Measurements from ENCODE around the gene LMF1. TPM values are rescaled to one million over a fixed set of nuclear protein-coding genes. Genes with fewer than 3 reads are reported as not detected.

Gene LMF1
- total RNA-seq, 4 donors from 2014 or later: 21.8 to 47.9 (median 36.0) TPM

DNA sequence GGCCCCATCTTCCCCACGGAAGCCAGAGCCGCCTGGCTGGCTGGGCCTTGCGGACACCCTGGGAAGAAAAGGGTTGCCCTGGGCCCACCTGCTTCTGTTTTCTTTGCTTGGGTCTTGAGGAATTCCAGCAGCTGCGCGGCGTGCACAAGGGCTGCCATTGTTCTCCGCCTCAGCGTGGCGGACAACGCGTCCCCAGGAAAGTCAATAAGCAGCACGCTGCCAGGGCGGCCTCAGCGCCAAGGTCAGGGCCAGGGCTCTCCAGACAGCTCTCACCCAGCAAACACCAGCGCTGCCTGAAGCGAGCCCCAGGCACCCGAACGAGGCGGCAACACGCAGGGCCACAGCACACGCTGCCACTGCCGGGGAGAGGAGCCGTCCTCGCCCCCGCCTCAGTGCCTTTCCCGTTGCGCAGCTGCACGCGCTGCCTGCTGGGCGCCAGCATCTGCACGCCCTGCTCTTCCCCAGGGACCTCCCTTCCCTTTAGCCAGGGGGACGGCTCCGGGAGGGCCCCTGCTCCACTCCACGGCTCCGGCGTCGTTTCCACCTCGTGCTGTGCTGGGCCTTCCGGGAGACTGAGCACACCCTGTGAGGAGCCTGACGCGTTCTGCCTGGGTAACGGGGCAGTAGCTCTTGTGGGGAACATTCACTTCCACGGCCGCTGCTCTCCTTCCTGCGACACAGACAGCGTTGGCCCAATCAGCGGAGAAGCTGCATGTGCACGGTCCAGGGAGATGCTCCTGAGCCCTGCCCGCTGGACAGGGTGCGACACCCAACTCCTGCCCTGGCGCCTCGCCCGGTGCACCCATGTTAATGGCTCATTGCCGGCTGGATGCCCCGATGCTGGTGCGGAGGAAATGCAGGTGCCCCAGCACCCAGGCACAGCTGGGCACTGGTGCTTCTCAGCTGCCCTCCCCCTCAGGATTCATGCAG is 57.8 kb downstream of the LMF1 start:
- H3K9me3 ChIP-seq: no peaks in the 10 kb centered on the region
- no peaks in the 10 kb centered on the region for H3K27me3 ChIP-seq
- no peak for TF ChIP-seq POLR2A (IDR thresholded peaks at IDR 0.05)
- TF ChIP-seq, protein P1, sequence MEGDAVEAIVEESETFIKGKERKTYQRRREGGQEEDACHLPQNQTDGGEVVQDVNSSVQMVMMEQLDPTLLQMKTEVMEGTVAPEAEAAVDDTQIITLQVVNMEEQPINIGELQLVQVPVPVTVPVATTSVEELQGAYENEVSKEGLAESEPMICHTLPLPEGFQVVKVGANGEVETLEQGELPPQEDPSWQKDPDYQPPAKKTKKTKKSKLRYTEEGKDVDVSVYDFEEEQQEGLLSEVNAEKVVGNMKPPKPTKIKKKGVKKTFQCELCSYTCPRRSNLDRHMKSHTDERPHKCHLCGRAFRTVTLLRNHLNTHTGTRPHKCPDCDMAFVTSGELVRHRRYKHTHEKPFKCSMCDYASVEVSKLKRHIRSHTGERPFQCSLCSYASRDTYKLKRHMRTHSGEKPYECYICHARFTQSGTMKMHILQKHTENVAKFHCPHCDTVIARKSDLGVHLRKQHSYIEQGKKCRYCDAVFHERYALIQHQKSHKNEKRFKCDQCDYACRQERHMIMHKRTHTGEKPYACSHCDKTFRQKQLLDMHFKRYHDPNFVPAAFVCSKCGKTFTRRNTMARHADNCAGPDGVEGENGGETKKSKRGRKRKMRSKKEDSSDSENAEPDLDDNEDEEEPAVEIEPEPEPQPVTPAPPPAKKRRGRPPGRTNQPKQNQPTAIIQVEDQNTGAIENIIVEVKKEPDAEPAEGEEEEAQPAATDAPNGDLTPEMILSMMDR (IDR thresholded peaks at IDR 0.05): no peak
- no peaks in the 10 kb centered on the region for H3K36me3 ChIP-seq
- no peaks in the 10 kb centered on the region for H3K4me1 ChIP-seq
- H3K4me3 ChIP-seq: no peak overlapping the region
- no peak overlapping the region for H3K27ac ChIP-seq
- intact Hi-C loops (cut with DNase I; ENCODE audit: low total_unique reads): no loop called here
- DNase-seq: no peak

DNA sequence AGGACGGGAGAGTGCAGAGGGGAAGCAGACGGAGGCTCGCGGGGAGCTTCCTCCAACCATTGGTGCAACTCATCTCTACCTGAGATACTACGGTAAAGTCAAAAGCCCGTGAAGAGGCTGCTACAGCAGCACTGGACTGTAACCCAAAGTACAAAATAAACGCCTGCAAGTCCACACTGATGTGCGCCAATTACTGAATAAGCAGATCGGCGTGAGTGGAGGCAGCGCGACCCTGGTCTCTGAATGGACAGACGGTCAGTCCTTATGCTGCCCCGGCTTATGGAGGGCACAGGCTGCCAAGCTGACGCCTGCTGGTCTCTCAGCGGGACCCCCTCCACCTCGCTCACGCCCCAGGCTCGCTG is 58.5 kb downstream of the LMF1 start:
- H3K27ac ChIP-seq: no peak overlapping the region
- no peak for DNase-seq
- H3K4me1 ChIP-seq: no peaks in the 10 kb centered on the region
- no peak overlapping the region for H3K4me3 ChIP-seq
- no peaks in the 10 kb centered on the region for H3K36me3 ChIP-seq
- H3K27me3 ChIP-seq: no peaks in the 10 kb centered on the region
- TF ChIP-seq, protein P1 (IDR thresholded peaks at IDR 0.05): no peak
- TF ChIP-seq POLR2A (IDR thresholded peaks at IDR 0.05): no peak
- intact Hi-C loops (cut with DNase I; ENCODE audit: low total_unique reads): no loop called here
- no peaks in the 10 kb centered on the region for H3K9me3 ChIP-seq

DNA sequence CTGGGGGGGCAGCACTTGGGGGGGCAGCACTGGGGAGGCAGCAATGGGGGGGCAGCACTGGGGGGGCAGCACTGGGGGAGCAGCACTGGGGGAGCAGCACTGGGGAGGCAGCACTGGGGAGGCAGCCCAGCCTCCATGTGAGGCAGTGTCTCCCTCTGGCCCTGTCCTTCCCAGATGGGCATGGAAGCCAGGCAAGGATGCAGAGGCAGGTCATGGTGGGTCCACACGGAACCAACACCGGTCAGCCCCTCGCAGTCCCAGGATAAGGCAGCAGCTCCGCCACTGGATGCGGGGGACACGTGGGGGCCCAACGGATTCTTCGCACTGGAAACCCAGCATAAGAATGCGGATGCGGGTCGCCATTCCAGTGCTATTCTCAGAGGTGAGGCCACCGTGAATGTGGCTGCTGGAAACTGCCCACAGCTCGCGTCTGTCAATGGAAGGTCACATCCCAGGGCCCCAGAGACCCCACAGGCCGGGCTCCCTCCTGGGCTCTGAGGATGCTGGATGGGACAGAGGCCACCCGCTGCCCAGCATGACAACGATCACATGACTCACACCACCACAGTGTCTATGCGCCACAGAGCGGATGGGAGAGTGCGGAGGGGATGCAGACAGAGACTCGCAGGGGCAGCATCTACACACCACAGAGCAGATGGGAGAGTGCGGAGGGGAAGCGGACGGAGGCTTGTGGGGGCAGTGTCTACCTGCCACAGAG is 59.0 kb downstream of the LMF1 start:
- no peaks in the 10 kb centered on the region for H3K36me3 ChIP-seq
- TF ChIP-seq, protein P1 (IDR thresholded peaks at IDR 0.05): no peak
- TF ChIP-seq POLR2A (IDR thresholded peaks at IDR 0.05): no peak
- intact Hi-C loops (cut with DNase I; ENCODE audit: low total_unique reads): no loop called here
- H3K9me3 ChIP-seq: no peaks in the 10 kb centered on the region
- H3K27ac ChIP-seq: no peak overlapping the region
- DNase-seq: no peak
- H3K4me1 ChIP-seq: no peaks in the 10 kb centered on the region
- no peak overlapping the region for H3K4me3 ChIP-seq
- H3K27me3 ChIP-seq: no peaks in the 10 kb centered on the region

DNA sequence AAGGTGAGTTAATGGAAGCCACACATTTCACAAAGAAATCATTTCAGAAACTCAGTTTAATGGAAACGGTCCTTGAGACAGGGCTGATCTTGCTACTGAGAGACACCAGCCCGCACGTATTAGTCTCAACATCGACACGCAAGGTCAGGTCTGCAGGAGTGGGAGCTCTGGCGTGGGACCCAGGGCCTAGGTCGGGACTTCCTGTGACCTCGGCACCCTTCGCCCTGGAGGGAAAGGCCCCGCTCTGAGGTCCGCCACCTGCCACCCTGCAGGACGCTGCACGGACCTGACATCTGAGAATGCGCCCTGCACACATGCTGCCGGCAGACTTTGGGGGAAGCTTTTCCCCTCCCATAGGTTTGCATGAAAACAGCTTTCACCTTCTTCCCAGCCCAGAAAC is 59.7 kb downstream of the LMF1 start:
- no peak for TF ChIP-seq POLR2A (IDR thresholded peaks at IDR 0.05)
- TF ChIP-seq, protein P1 (IDR thresholded peaks at IDR 0.05): no peak
- DNase-seq: no peak
- Histone ChIP-seq H3K4me1 (no peaks in the 10 kb centered on the region), H3K9me3 (no peaks in the 10 kb centered on the region), H3K27ac (no peak overlapping the region), H3K36me3 (no peaks in the 10 kb centered on the region), H3K27me3 (no peaks in the 10 kb centered on the region), H3K4me3 (no peak overlapping the region)
- intact Hi-C loops (cut with DNase I; ENCODE audit: low total_unique reads): no loop called here

DNA sequence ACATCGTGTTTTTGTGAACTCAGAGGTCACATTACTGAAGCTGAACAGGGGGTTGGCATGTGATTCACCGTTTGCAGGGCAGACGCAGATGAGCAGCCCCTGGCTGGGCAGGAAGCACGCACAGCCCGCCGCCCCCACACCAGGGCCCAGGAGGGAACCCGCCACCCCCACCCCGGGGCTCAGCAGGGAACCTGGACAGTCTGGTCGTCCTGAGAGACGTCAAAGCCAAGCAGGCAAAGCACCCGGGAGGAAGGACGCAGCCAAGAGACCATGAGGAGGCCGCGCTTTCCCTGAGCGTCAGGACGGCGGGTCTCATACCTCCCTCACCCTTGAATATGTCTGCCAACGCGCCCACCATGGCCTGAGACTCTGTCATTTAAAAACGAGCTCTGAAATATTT is 60.6 kb downstream of the LMF1 start:
- intact Hi-C loops (cut with DNase I; ENCODE audit: low total_unique reads): no loop called here
- H3K27ac ChIP-seq: no peak overlapping the region
- no peak for DNase-seq
- H3K4me1 ChIP-seq: no peaks in the 10 kb centered on the region
- no peaks in the 10 kb centered on the region for H3K27me3 ChIP-seq
- H3K36me3 ChIP-seq: no peaks in the 10 kb centered on the region
- TF ChIP-seq, protein P1 (IDR thresholded peaks at IDR 0.05): no peak
- no peak for TF ChIP-seq POLR2A (IDR thresholded peaks at IDR 0.05)
- no peak overlapping the region for H3K4me3 ChIP-seq
- no peaks in the 10 kb centered on the region for H3K9me3 ChIP-seq
